ENCODE data around the gene ZNF500. TPM values are rescaled to one million over a fixed set of nuclear protein-coding genes. Genes with fewer than 3 reads are reported as not detected.
A peak's percentile ranks its signal among the peaks of the same experiment; 100 is the strongest.
"Not testable (repeated sequence)": the region's sequence is repeated elsewhere in the genome, so short reads cannot be mapped to it uniquely, and the experiment has no call there.

The ZNF500 gene
- total RNA-seq, 2 experiments from 2014 or later = 8.9 to 11.2 TPM

DNA sequence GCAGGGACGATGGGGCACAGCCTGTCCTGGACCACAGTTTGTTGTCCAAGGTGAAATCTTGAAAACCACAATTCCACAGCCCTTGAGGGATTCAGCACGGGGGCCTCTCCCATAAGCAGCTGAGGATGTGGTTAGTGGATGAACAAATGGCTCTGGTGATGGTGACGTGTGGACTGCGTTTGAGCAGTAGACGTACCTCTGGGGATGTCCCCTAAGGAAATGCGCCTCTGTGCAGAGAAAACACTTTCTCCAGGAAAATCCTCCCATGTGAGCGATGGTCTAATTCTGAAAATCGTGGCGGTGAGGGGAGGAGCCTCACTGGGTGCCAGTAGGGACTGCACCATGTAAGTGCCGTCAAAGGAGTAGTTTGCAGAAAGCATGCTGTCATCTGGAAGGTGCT is 23.9 kb upstream of the ZNF500 start:
- no peaks in the 10 kb centered on the region for H3K4me1 Mint-ChIP-seq (ENCODE audit: low read depth)
- DNase-seq = peak; percentile 35
- intact Hi-C loops (cut with micrococcal nuclease) = no loop called here
- CTCF ChIA-PET = no interaction called here
- H3K4me3 Mint-ChIP-seq = no peak overlapping the region
- no peaks in the 10 kb centered on the region for H3K36me3 Mint-ChIP-seq (ENCODE audit: low read depth)
- H3K27me3 Mint-ChIP-seq (ENCODE audit: low read depth) = no peaks in the 10 kb centered on the region
- H3K9me3 Mint-ChIP-seq = no peaks in the 10 kb centered on the region
- H3K27ac Mint-ChIP-seq = no peak overlapping the region

DNA sequence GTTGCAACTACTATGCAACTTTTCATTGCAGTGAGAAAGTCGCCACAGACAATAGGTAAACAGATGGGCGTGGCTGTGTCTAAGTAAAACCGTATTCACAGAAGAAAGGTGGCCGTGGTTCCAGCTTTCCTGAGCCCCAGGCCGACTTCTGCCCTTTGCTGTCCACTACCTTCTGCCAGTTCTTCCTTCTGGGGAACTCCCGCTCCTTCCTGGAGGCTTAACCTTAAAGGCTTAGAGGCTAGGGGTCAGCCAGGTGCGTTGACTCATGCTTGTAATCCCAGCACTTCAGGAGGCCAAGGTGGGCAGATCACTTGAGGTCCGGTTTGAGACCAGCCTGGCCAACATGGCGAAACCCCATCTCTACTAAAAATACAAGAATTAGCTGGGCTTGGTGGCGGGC is 23.3 kb upstream of the ZNF500 start:
- H3K9me3 Mint-ChIP-seq = no peaks in the 10 kb centered on the region
- no peaks in the 10 kb centered on the region for H3K4me1 Mint-ChIP-seq (ENCODE audit: low read depth)
- CTCF ChIA-PET = no interaction called here
- H3K4me3 Mint-ChIP-seq = no peak overlapping the region
- intact Hi-C loops (cut with micrococcal nuclease) = no loop called here
- no peaks in the 10 kb centered on the region for H3K36me3 Mint-ChIP-seq (ENCODE audit: low read depth)
- no peak overlapping the region for H3K27ac Mint-ChIP-seq
- no peak for DNase-seq
- no peaks in the 10 kb centered on the region for H3K27me3 Mint-ChIP-seq (ENCODE audit: low read depth)

- Mint-ChIP-seq H3K4me1 (ENCODE audit: low read depth) (no peaks in the 10 kb centered on the region), H3K4me3 (no peak overlapping the region), H3K27me3 (ENCODE audit: low read depth) (no peaks in the 10 kb centered on the region), H3K36me3 (ENCODE audit: low read depth) (no peaks in the 10 kb centered on the region), H3K27ac (no peak overlapping the region), H3K9me3 (no peaks in the 10 kb centered on the region)
- CTCF ChIA-PET = interaction anchor here (0.6 kb wide), 2 partner anchors 60 to 96 kb away, joined by 3 read pairs; no protein-coding TSS in a partner anchor
- no peak for DNase-seq
- intact Hi-C loops (cut with micrococcal nuclease) = no loop called here
Observed at GRCh38 chr16:4788910-4789309, 21.9 kb upstream of the ZNF500 start.

DNA sequence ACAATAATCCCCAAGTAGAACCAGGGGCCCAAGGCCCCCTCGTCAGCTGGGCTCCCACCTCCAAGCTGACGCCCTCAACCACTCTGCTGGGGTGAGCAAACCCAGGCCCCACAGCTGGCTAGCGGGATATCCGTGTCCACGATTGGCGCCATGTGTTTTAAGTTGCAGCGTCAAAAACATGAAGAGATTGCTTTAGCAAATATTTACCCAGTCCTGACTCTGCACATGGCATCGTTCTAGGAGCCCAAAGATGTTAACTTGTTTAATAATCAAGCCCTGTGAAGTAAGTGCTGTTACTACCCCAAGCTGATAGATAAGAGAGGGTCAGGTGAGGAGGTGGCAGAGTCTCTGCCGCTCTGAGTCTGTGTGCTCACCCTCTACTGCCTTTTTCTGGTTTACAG is 21.5 kb upstream of the ZNF500 start:
- H3K27ac Mint-ChIP-seq = no peak overlapping the region
- intact Hi-C loops (cut with micrococcal nuclease) = no loop called here
- H3K36me3 Mint-ChIP-seq (ENCODE audit: low read depth) = no peaks in the 10 kb centered on the region
- no peaks in the 10 kb centered on the region for H3K9me3 Mint-ChIP-seq
- DNase-seq = no peak
- CTCF ChIA-PET = interaction anchor here (0.6 kb wide), 2 partner anchors 61 to 96 kb away, joined by 3 read pairs; no protein-coding TSS in a partner anchor
- no peak overlapping the region for H3K4me3 Mint-ChIP-seq
- H3K27me3 Mint-ChIP-seq (ENCODE audit: low read depth) = no peaks in the 10 kb centered on the region
- no peaks in the 10 kb centered on the region for H3K4me1 Mint-ChIP-seq (ENCODE audit: low read depth)

- Mint-ChIP-seq H3K27me3 (ENCODE audit: low read depth) (no peaks in the 10 kb centered on the region), H3K27ac (no peak within 1 kb of the TSS), H3K4me1 (ENCODE audit: low read depth) (no peaks in the 10 kb centered on the region), H3K9me3 (no peaks in the 10 kb centered on the region), H3K4me3 (no peak within 1 kb of the TSS), H3K36me3 (ENCODE audit: low read depth) (no peaks in the 10 kb centered on the region)
- intact Hi-C loops (cut with micrococcal nuclease) = no loop called here
- CTCF ChIA-PET = no interaction called here
- no peak for DNase-seq
Observed at GRCh38 chr16:4787627-4788482, 20.9 kb upstream of the ZNF500 start, which contains the start of gene SEPTIN12. TSS of gene SEPTIN12 (minus strand) at chr16:4788345. CDS start at chr16:4787645, 700 bp downstream.

GRCh38 chr16:4787068-4787467 is 20.1 kb upstream of the ZNF500 start:
- CTCF ChIA-PET = no interaction called here

GRCh38 chr16:4785758-4786433 is 18.9 kb upstream of the ZNF500 start:
- intact Hi-C loops (cut with micrococcal nuclease) = no loop called here
- no peaks in the 10 kb centered on the region for H3K4me1 Mint-ChIP-seq (ENCODE audit: low read depth)
- no peaks in the 10 kb centered on the region for H3K27me3 Mint-ChIP-seq (ENCODE audit: low read depth)
- H3K27ac Mint-ChIP-seq = no peak overlapping the region
- H3K9me3 Mint-ChIP-seq = no peaks in the 10 kb centered on the region
- H3K36me3 Mint-ChIP-seq (ENCODE audit: low read depth) = no peaks in the 10 kb centered on the region
- CTCF ChIA-PET = no interaction called here
- no peak for DNase-seq
- no peak overlapping the region for H3K4me3 Mint-ChIP-seq

More at GRCh38 chr16:4787068-4787467, 20.1 kb upstream of the ZNF500 start:
- H3K36me3 Mint-ChIP-seq (ENCODE audit: low read depth) = no peaks in the 10 kb centered on the region
- intact Hi-C loops (cut with micrococcal nuclease) = no loop called here
- H3K27me3 Mint-ChIP-seq (ENCODE audit: low read depth) = no peaks in the 10 kb centered on the region
- no peak overlapping the region for H3K27ac Mint-ChIP-seq
- H3K4me3 Mint-ChIP-seq = no peak overlapping the region
- H3K9me3 Mint-ChIP-seq = no peaks in the 10 kb centered on the region
- no peak for DNase-seq
- H3K4me1 Mint-ChIP-seq (ENCODE audit: low read depth) = no peaks in the 10 kb centered on the region

GRCh38 chr16:4784444-4784987 is 17.6 kb upstream of the ZNF500 start:
- H3K36me3 Mint-ChIP-seq (ENCODE audit: low read depth); H3K27me3 Mint-ChIP-seq (ENCODE audit: low read depth); DNase-seq; H3K4me1 Mint-ChIP-seq (ENCODE audit: low read depth); H3K9me3 Mint-ChIP-seq; intact Hi-C loops (cut with micrococcal nuclease); H3K27ac Mint-ChIP-seq; CTCF ChIA-PET; H3K4me3 Mint-ChIP-seq: not testable (repeated sequence)

GRCh38 chr16:4783951-4784336 is 17.0 kb upstream of the ZNF500 start:
- Mint-ChIP-seq H3K4me1 (ENCODE audit: low read depth) (no peaks in the 10 kb centered on the region), H3K36me3 (ENCODE audit: low read depth) (no peaks in the 10 kb centered on the region), H3K9me3 (no peaks in the 10 kb centered on the region), H3K4me3 (no peak overlapping the region), H3K27me3 (ENCODE audit: low read depth) (no peaks in the 10 kb centered on the region), H3K27ac (no peak overlapping the region)
- DNase-seq = no peak
- CTCF ChIA-PET = no interaction called here
- intact Hi-C loops (cut with micrococcal nuclease) = no loop called here

GRCh38 chr16:4783251-4783950 is 16.4 kb upstream of the ZNF500 start:
- Mint-ChIP-seq H3K4me3 (no peak overlapping the region), H3K36me3 (ENCODE audit: low read depth) (no peaks in the 10 kb centered on the region), H3K9me3 (no peaks in the 10 kb centered on the region), H3K27ac (no peak overlapping the region), H3K27me3 (ENCODE audit: low read depth) (no peaks in the 10 kb centered on the region), H3K4me1 (ENCODE audit: low read depth) (no peaks in the 10 kb centered on the region)
- DNase-seq = no peak
- CTCF ChIA-PET = no interaction called here
- intact Hi-C loops (cut with micrococcal nuclease) = no loop called here

DNA sequence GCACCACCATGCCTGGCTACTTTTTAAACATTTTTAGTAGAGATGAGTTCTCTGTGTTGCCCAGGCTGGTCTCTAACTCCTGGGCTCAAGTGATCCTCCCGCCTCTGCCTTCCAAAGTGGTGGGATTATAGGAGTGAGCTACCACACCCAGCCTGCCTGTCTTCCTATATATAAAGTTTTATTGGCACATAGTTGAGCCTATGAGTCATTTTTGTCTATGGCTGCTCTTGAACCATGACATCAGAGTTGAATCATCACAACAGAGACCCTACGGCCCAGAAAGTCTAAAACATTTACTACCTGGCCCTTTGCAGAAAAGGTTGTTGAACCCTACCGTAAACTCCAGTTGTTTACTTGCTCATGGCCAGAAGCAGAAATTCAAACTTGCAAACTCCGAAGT is 13.3 kb upstream of the ZNF500 start:
- intact Hi-C loops (cut with micrococcal nuclease) = no loop called here

GRCh38 chr16:4778050-4778392 is 11.1 kb upstream of the ZNF500 start:
- intact Hi-C loops (cut with micrococcal nuclease) = no loop called here
- Mint-ChIP-seq H3K36me3 (ENCODE audit: low read depth) (no peaks in the 10 kb centered on the region), H3K9me3 (no peaks in the 10 kb centered on the region), H3K4me1 (ENCODE audit: low read depth) (no peaks in the 10 kb centered on the region), H3K27ac (no peak overlapping the region), H3K27me3 (ENCODE audit: low read depth) (no peaks in the 10 kb centered on the region), H3K4me3 (no peak overlapping the region)
- CTCF ChIA-PET = interaction anchor here (0.6 kb wide), 1 partner anchor 20 kb away, joined by 3 read pairs; no protein-coding TSS in a partner anchor
- DNase-seq = no peak

More for the DNA sequence above, 13.3 kb upstream of the ZNF500 start:
- Mint-ChIP-seq H3K9me3 (no peaks in the 10 kb centered on the region), H3K36me3 (ENCODE audit: low read depth) (no peaks in the 10 kb centered on the region), H3K27me3 (ENCODE audit: low read depth) (no peaks in the 10 kb centered on the region), H3K27ac (no peak overlapping the region), H3K4me1 (ENCODE audit: low read depth) (no peaks in the 10 kb centered on the region), H3K4me3 (no peak overlapping the region)
- CTCF ChIA-PET = no interaction called here
- DNase-seq = no peak
